Natural killer cell (primary cell): Measurements from ENCODE around the gene BTBD9. TPM values are rescaled to one million over a fixed set of nuclear protein-coding genes. Genes with fewer than 3 reads are reported as not detected.

Experiments
- ATAC-seq, 3 donors: fragments of 150-1000 bp in 2 of 3; fragments of 200-7000 bp in 1 of 3; cut with Tn5 transposase; 1 replicate in 1 of 3; 2 replicates in 2 of 3; pipeline ENCODE4 v1.10.0; 2021; ENCODE audit warnings: mild to moderate bottlenecking in 2 of 3, moderate library complexity in 2 of 3
- DNase-seq, 2 donors: peaks; one replicate each; pipeline versions ENCODE4 v3.0.0 to v3.0.0-alpha.2; 2013 to 2021; ENCODE audit warnings: mixed read lengths in 1 of 2
- H3K27ac ChIP-seq: one replicate; pipeline ENCODE4 v1.5.1; 2013; ENCODE audit warnings: mild to moderate bottlenecking, low read length
- H3K27me3 ChIP-seq: one replicate; pipeline ENCODE4 v1.6.1; 2013; ENCODE audit warnings: low read length; ENCODE audit not compliant: control insufficient read depth, insufficient read depth
- H3K36me3 ChIP-seq: one replicate; pipeline ENCODE4 v1.6.1; 2013; ENCODE audit warnings: low read length; ENCODE audit not compliant: control insufficient read depth, insufficient read depth
- H3K4me1 ChIP-seq: one replicate; pipeline ENCODE4 v1.6.1; 2013; ENCODE audit warnings: low read length; ENCODE audit not compliant: control insufficient read depth, insufficient read depth
- H3K4me3 ChIP-seq: one replicate; pipeline ENCODE4 v1.5.1; 2013; ENCODE audit warnings: low read length
- H3K9me3 ChIP-seq: one replicate; pipeline ENCODE4 v1.6.1; 2013; ENCODE audit warnings: low read length; ENCODE audit not compliant: control insufficient read depth, insufficient read depth
- H3K27ac Mint-ChIP-seq, 2 donors: one replicate each; pipeline ENCODE4 v1.8.0; 2022; ENCODE audit warnings: mild to moderate bottlenecking in 2 of 2, mixed read lengths in 2 of 2, moderate library complexity in 1 of 2
- H3K27me3 Mint-ChIP-seq, 2 donors: one replicate each; pipeline ENCODE4 v1.8.0; 2022; ENCODE audit warnings: low read depth in 2 of 2, mixed read lengths in 2 of 2
- H3K36me3 Mint-ChIP-seq: one replicate; pipeline ENCODE4 v1.8.0; 2022; ENCODE audit warnings: mixed read lengths
- H3K4me1 Mint-ChIP-seq, 2 donors: one replicate each; pipeline ENCODE4 v1.8.0; 2022; ENCODE audit warnings: mixed read lengths in 2 of 2
- H3K4me3 Mint-ChIP-seq: one replicate; pipeline ENCODE4 v1.8.0; 2022; ENCODE audit warnings: mild to moderate bottlenecking, moderate library complexity, mixed read lengths
- H3K9me3 Mint-ChIP-seq, 2 donors: one replicate each; pipeline ENCODE4 v1.8.0; 2022; ENCODE audit warnings: mixed read lengths in 2 of 2
- WGBS: methylation state at CpG from one replicate; pipeline ENCODE4 v1.1.7; 2013; ENCODE audit warnings: missing lambda C conversion rate; ENCODE audit not compliant: insufficient coverage; 5-methylcytosine and 5-hydroxymethylcytosine counted together
- intact Hi-C: fragments of 100-400 bp; cut with micrococcal nuclease; formaldehyde crosslinking; loops from one replicate; pipeline ENCODE4 v1.14.2; 2022
- total RNA-seq, 4 donors: library from RNA; stranded (reverse); fragments of 120-200 nt in 1 of 4; gene quantifications; one replicate each; pipeline versions ENCODE4 v1.2.3 to v1.2.4, GENCODE V29; 2013 to 2022
- TF ChIP-seq, protein P1 (sequence below): fragments of 200-600 bp; IDR thresholded peaks from one replicate; pipeline ENCODE4 v1.8.0; 2022; ENCODE audit warnings: antibody characterized with exemption

Gene BTBD9
- total RNA-seq, 3 donors from 2014 or later (not counting 1 experiment from before 2014, with no cell fraction given) = 51.6 to 70.3 (median 54.3) TPM

GRCh38 chr6:38676236-38676973, 36.7 kb upstream of the BTBD9 start:
- ATAC-seq = no peak
- H3K4me3 Mint-ChIP-seq = no peak overlapping the region
- TF ChIP-seq, protein P1, sequence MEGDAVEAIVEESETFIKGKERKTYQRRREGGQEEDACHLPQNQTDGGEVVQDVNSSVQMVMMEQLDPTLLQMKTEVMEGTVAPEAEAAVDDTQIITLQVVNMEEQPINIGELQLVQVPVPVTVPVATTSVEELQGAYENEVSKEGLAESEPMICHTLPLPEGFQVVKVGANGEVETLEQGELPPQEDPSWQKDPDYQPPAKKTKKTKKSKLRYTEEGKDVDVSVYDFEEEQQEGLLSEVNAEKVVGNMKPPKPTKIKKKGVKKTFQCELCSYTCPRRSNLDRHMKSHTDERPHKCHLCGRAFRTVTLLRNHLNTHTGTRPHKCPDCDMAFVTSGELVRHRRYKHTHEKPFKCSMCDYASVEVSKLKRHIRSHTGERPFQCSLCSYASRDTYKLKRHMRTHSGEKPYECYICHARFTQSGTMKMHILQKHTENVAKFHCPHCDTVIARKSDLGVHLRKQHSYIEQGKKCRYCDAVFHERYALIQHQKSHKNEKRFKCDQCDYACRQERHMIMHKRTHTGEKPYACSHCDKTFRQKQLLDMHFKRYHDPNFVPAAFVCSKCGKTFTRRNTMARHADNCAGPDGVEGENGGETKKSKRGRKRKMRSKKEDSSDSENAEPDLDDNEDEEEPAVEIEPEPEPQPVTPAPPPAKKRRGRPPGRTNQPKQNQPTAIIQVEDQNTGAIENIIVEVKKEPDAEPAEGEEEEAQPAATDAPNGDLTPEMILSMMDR = no peak
- H3K9me3 ChIP-seq = no peaks in the 10 kb centered on the region
- H3K4me1 ChIP-seq = no peaks in the 10 kb centered on the region
- intact Hi-C loops = no loop called here
- DNase-seq = no peak
- no peaks in the 10 kb centered on the region for H3K27me3 ChIP-seq
- WGBS = no CpG with 5 or more reads among the region's 2 CpGs
- no peaks in the 10 kb centered on the region for H3K27me3 Mint-ChIP-seq
- H3K36me3 ChIP-seq = peaks cover 23% of the 10 kb centered on the region
- peak overlapping the region; percentile 8 to 59 for H3K27ac Mint-ChIP-seq
- peaks cover 6 to 16% of the 10 kb centered on the region in 2 donors for H3K4me1 Mint-ChIP-seq
- peaks cover 14% of the 10 kb centered on the region for H3K36me3 Mint-ChIP-seq
- peak overlapping the region; percentile 38 for H3K27ac ChIP-seq
- H3K4me3 ChIP-seq = no peak overlapping the region
- H3K9me3 Mint-ChIP-seq = no peaks in the 10 kb centered on the region

GRCh38 chr6:38673397-38674165, 33.9 kb upstream of the BTBD9 start:
- peaks cover 22% of the 10 kb centered on the region for H3K36me3 ChIP-seq
- H3K4me1 Mint-ChIP-seq = peaks cover 6 to 16% of the 10 kb centered on the region in 2 donors
- H3K4me3 ChIP-seq = no peak overlapping the region
- TF ChIP-seq, protein P1 = no peak
- H3K4me3 Mint-ChIP-seq = no peak overlapping the region
- peaks cover 14% of the 10 kb centered on the region for H3K36me3 Mint-ChIP-seq
- H3K27ac ChIP-seq = no peak overlapping the region
- 55% methylated on average over 4 of the region's 9 CpGs for WGBS
- H3K9me3 Mint-ChIP-seq = no peaks in the 10 kb centered on the region
- intact Hi-C loops = no loop called here
- H3K9me3 ChIP-seq = no peaks in the 10 kb centered on the region
- no peaks in the 10 kb centered on the region for H3K27me3 Mint-ChIP-seq
- no peaks in the 10 kb centered on the region for H3K27me3 ChIP-seq
- DNase-seq = peak in 1 of 2 donors; percentile 24
- H3K27ac Mint-ChIP-seq = peak overlapping the region in 1 of 2 donors; percentile 17
- peak; percentile 46 to 53 (median 48) for ATAC-seq
- no peaks in the 10 kb centered on the region for H3K4me1 ChIP-seq

DNA sequence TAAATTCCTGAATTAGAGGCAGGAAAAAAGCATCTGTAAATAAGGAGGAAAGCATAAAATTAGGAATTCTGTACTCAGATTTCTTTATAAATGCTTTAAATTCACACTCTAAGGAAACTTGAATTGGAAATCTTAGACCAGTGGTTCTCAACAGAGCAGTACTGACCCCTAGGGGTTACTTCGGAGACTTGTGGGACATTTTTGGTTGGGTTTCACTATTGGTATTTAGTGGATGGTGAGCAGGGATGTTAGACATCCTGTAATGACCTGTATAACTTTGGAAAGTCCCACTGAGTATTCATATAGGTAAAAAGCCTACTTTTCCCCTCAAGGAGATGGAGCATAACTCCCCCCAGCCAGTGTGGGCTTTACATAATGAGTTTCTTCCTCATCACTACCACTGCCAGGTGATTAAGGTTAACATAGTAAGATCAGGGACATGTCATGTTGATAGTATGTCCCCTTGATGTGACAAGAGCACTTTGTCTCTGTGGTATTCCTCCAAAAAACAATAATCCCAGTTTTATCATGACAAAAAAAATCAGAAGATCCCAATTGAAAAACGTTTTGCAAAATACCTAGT, 32.2 kb upstream of the BTBD9 start:
- H3K4me3 ChIP-seq = no peak overlapping the region
- 18% methylated on average over 2 of the region's 2 CpGs for WGBS
- no peaks in the 10 kb centered on the region for H3K9me3 ChIP-seq
- intact Hi-C loops = loop anchor here (1.0 kb wide), 1 partner anchor 33 kb away; the partner anchor contains the start of gene BTBD9
- ATAC-seq (peak; percentile 81 to 93 (median 92)), DNase-seq (peak in 1 of 2 donors; percentile 74)
- H3K4me1 ChIP-seq = no peaks in the 10 kb centered on the region
- no peaks in the 10 kb centered on the region for H3K27me3 ChIP-seq
- Mint-ChIP-seq H3K27me3 (no peaks in the 10 kb centered on the region), H3K36me3 (peaks cover 14% of the 10 kb centered on the region), H3K4me1 (peaks cover 6 to 16% of the 10 kb centered on the region in 2 donors), H3K9me3 (no peaks in the 10 kb centered on the region), H3K4me3 (no peak overlapping the region), H3K27ac (no peak overlapping the region)
- peaks cover 17% of the 10 kb centered on the region for H3K36me3 ChIP-seq
- TF ChIP-seq, protein P1 = peak; percentile 78
- no peak overlapping the region for H3K27ac ChIP-seq
